Activated T-cell treated with anti-CD3 and anti-CD28 coated beads, Interleukin-2, amount 50 U/mL, for 4 hours (primary cell): ENCODE results near the gene SPATA6L. TPM values are rescaled to one million over a fixed set of nuclear protein-coding genes. Genes with fewer than 3 reads are reported as not detected.

ENCODE experiments used
- ATAC-seq, 2 donors: fragments of 200-7000 bp; cut with Tn5 transposase; one replicate each; pipeline ENCODE4 v1.10.0; 2021
- DNase-seq: peaks from one replicate; pipeline ENCODE4 v3.0.0-alpha.2; 2020
- H3K27me3 Mint-ChIP-seq: one replicate; pipeline ENCODE4 v1.8.0; 2021; ENCODE audit warnings: low read depth, mixed read lengths
- H3K36me3 Mint-ChIP-seq: one replicate; pipeline ENCODE4 v1.8.0; 2022; ENCODE audit warnings: mixed read lengths; ENCODE audit not compliant: insufficient read depth
- H3K4me1 Mint-ChIP-seq: one replicate; pipeline ENCODE4 v1.8.0; 2021; ENCODE audit warnings: low read depth, mixed read lengths
- H3K4me3 Mint-ChIP-seq: one replicate; pipeline ENCODE4 v1.8.0; 2021; ENCODE audit warnings: mild to moderate bottlenecking, moderate library complexity, mixed read lengths
- H3K9me3 Mint-ChIP-seq: one replicate; pipeline ENCODE4 v1.8.0; 2021; ENCODE audit warnings: mixed read lengths
- total RNA-seq, 3 donors: library from RNA; stranded (reverse); gene quantifications; one replicate each; pipeline ENCODE4 v1.2.1, GENCODE V29; 2021

The SPATA6L gene
- total RNA-seq, 3 donors from 2014 or later, result 0.30 to 0.50 TPM; not detected in 1

GRCh38 chr9:4686584-4686983, 20.3 kb upstream of the SPATA6L start:
- no peak for ATAC-seq
- H3K27me3 Mint-ChIP-seq, result no peaks in the 10 kb centered on the region
- peaks cover 56% of the 10 kb centered on the region for H3K4me1 Mint-ChIP-seq

GRCh38 chr9:4686112-4686511, 19.8 kb upstream of the SPATA6L start:
- no peak overlapping the region for H3K4me3 Mint-ChIP-seq
- no peaks in the 10 kb centered on the region for H3K9me3 Mint-ChIP-seq
- ATAC-seq (no peak), DNase-seq (no peak)
- peaks cover 52% of the 10 kb centered on the region for H3K4me1 Mint-ChIP-seq
- peaks cover 36% of the 10 kb centered on the region for H3K36me3 Mint-ChIP-seq
- H3K27me3 Mint-ChIP-seq, result no peaks in the 10 kb centered on the region

More at GRCh38 chr9:4686584-4686983, 20.3 kb upstream of the SPATA6L start:
- no peak for DNase-seq
- Mint-ChIP-seq H3K36me3 (peaks cover 40% of the 10 kb centered on the region), H3K4me3 (no peak overlapping the region), H3K9me3 (no peaks in the 10 kb centered on the region)

GRCh38 chr9:4684820-4685219, 18.5 kb upstream of the SPATA6L start:
- ATAC-seq, result no peak

GRCh38 chr9:4680750-4681149, 14.5 kb upstream of the SPATA6L start:
- Mint-ChIP-seq H3K4me3 (no peak overlapping the region), H3K9me3 (no peaks in the 10 kb centered on the region), H3K27me3 (no peaks in the 10 kb centered on the region), H3K36me3 (peaks cover 17% of the 10 kb centered on the region), H3K4me1 (peaks cover 23% of the 10 kb centered on the region)
- DNase-seq, result no peak
- no peak for ATAC-seq

More at GRCh38 chr9:4684820-4685219, 18.5 kb upstream of the SPATA6L start:
- Mint-ChIP-seq H3K4me1 (peaks cover 40% of the 10 kb centered on the region), H3K27me3 (no peaks in the 10 kb centered on the region), H3K9me3 (no peaks in the 10 kb centered on the region), H3K36me3 (peaks cover 26% of the 10 kb centered on the region), H3K4me3 (no peak overlapping the region)
- DNase-seq, result no peak

- peaks cover 19% of the 10 kb centered on the region for H3K4me1 Mint-ChIP-seq
- no peak for DNase-seq
- peaks cover 12% of the 10 kb centered on the region for H3K36me3 Mint-ChIP-seq
- no peak overlapping the region for H3K4me3 Mint-ChIP-seq
- no peaks in the 10 kb centered on the region for H3K27me3 Mint-ChIP-seq
- ATAC-seq, result no peak
- H3K9me3 Mint-ChIP-seq, result no peaks in the 10 kb centered on the region
Observed at GRCh38 chr9:4680173-4680525, 13.9 kb upstream of the SPATA6L start.

- H3K4me1 Mint-ChIP-seq, result peaks cover 13% of the 10 kb centered on the region
- no peaks in the 10 kb centered on the region for H3K9me3 Mint-ChIP-seq
- ATAC-seq (peak; percentile 97), DNase-seq (peak; percentile 99)
- peaks cover 7% of the 10 kb centered on the region for H3K36me3 Mint-ChIP-seq
- no peak within 1 kb of the TSS for H3K4me3 Mint-ChIP-seq
- no peaks in the 10 kb centered on the region for H3K27me3 Mint-ChIP-seq
Observed at GRCh38 chr9:4679268-4680172, 13.2 kb upstream of the SPATA6L start, which contains the start of gene CDC37L1. Gene CDC37L1, plus strand, starts transcription at chr9:4679569. Its CDS starts 199 bp downstream, at chr9:4679768.

- H3K27me3 Mint-ChIP-seq, result no peaks in the 10 kb centered on the region
- H3K4me3 Mint-ChIP-seq, result no peak overlapping the region
- H3K9me3 Mint-ChIP-seq, result no peaks in the 10 kb centered on the region
- ATAC-seq (peak; percentile 11 to 37), DNase-seq (no peak)
- H3K4me1 Mint-ChIP-seq, result peaks cover 9% of the 10 kb centered on the region
- peaks cover 5% of the 10 kb centered on the region for H3K36me3 Mint-ChIP-seq
Observed at GRCh38 chr9:4678679-4679267, 12.5 kb upstream of the SPATA6L start.

- no peaks in the 10 kb centered on the region for H3K36me3 Mint-ChIP-seq
- H3K4me3 Mint-ChIP-seq, result no peak overlapping the region
- DNase-seq, result no peak
- no peak for ATAC-seq
- H3K27me3 Mint-ChIP-seq, result no peaks in the 10 kb centered on the region
- no peaks in the 10 kb centered on the region for H3K9me3 Mint-ChIP-seq
- H3K4me1 Mint-ChIP-seq, result peaks cover 2% of the 10 kb centered on the region
Observed at GRCh38 chr9:4677392-4677791, 11.1 kb upstream of the SPATA6L start.

GRCh38 chr9:4674783-4675182, 8.5 kb upstream of the SPATA6L start:
- Mint-ChIP-seq H3K9me3 (no peaks in the 10 kb centered on the region), H3K36me3 (no peaks in the 10 kb centered on the region), H3K4me1 (peaks cover 4% of the 10 kb centered on the region), H3K4me3 (no peak overlapping the region), H3K27me3 (no peaks in the 10 kb centered on the region)
- no peak for ATAC-seq
- no peak for DNase-seq

GRCh38 chr9:4671737-4672136, 5.5 kb upstream of the SPATA6L start:
- Mint-ChIP-seq H3K4me3 (no peak overlapping the region), H3K4me1 (peaks cover 22% of the 10 kb centered on the region), H3K27me3 (no peaks in the 10 kb centered on the region), H3K9me3 (no peaks in the 10 kb centered on the region), H3K36me3 (no peaks in the 10 kb centered on the region)
- DNase-seq (no peak), ATAC-seq (no peak)

- no peaks in the 10 kb centered on the region for H3K9me3 Mint-ChIP-seq
- H3K4me3 Mint-ChIP-seq, result no peak overlapping the region
- no peaks in the 10 kb centered on the region for H3K36me3 Mint-ChIP-seq
- DNase-seq (no peak), ATAC-seq (peak in 1 of 2 donors; percentile 33)
- H3K27me3 Mint-ChIP-seq, result no peaks in the 10 kb centered on the region
- H3K4me1 Mint-ChIP-seq, result peaks cover 34% of the 10 kb centered on the region
Observed at GRCh38 chr9:4670591-4670990, 4.3 kb upstream of the SPATA6L start.

GRCh38 chr9:4669890-4670289, 3.6 kb upstream of the SPATA6L start:
- no peak overlapping the region for H3K4me3 Mint-ChIP-seq
- no peaks in the 10 kb centered on the region for H3K36me3 Mint-ChIP-seq
- no peaks in the 10 kb centered on the region for H3K27me3 Mint-ChIP-seq
- no peak for DNase-seq
- H3K4me1 Mint-ChIP-seq, result peaks cover 41% of the 10 kb centered on the region
- H3K9me3 Mint-ChIP-seq, result no peaks in the 10 kb centered on the region
- ATAC-seq, result no peak

- no peaks in the 10 kb centered on the region for H3K27me3 Mint-ChIP-seq
- H3K36me3 Mint-ChIP-seq, result no peaks in the 10 kb centered on the region
- H3K4me3 Mint-ChIP-seq, result no peak overlapping the region
- no peak for ATAC-seq
- DNase-seq, result no peak
- no peaks in the 10 kb centered on the region for H3K9me3 Mint-ChIP-seq
- H3K4me1 Mint-ChIP-seq, result peaks cover 53% of the 10 kb centered on the region
Observed at GRCh38 chr9:4668604-4669003, 2.3 kb upstream of the SPATA6L start.

GRCh38 chr9:4667681-4668080, 1.4 kb upstream of the SPATA6L start:
- H3K27me3 Mint-ChIP-seq, result no peaks in the 10 kb centered on the region
- peaks cover 62% of the 10 kb centered on the region for H3K4me1 Mint-ChIP-seq
- DNase-seq, result no peak

GRCh38 chr9:4665357-4665756, 923 bp downstream of the SPATA6L start:
- Mint-ChIP-seq H3K36me3 (no peaks in the 10 kb centered on the region), H3K9me3 (no peaks in the 10 kb centered on the region), H3K27me3 (no peaks in the 10 kb centered on the region), H3K4me3 (peak overlapping the region; percentile 76), H3K4me1 (peaks cover 67% of the 10 kb centered on the region)
- DNase-seq (no peak), ATAC-seq (no peak)

More at GRCh38 chr9:4667681-4668080, 1.4 kb upstream of the SPATA6L start:
- no peaks in the 10 kb centered on the region for H3K9me3 Mint-ChIP-seq
- peak overlapping the region; percentile 1 for H3K4me3 Mint-ChIP-seq
- H3K36me3 Mint-ChIP-seq, result no peaks in the 10 kb centered on the region
- no peak for ATAC-seq
